ENCODE data around the gene CHST15.

Gene CHST15

GRCh38 chr10:124009231-124010015, 84.0 kb downstream of the CHST15 start:
- DNase-seq (ENCODE audit: extremely low read depth, insufficient read length) = no peak
- TF ChIP-seq CTCF (IDR thresholded peaks at IDR 0.05; ENCODE audit: insufficient read depth, low read length, poor library complexity, severe bottlenecking) = no peak
- Histone ChIP-seq H3K36me3 (ENCODE audit: control insufficient read depth, insufficient read depth, low read length) (no peaks in the 10 kb centered on the region), H3K4me3 (replicated peaks; ENCODE audit: low read depth, low read length) (no peak overlapping the region), H3K27me3 (replicated peaks; ENCODE audit: control insufficient read depth, insufficient read depth, low read length) (peaks cover 3% of the 10 kb centered on the region)

- no peaks in the 10 kb centered on the region for H3K36me3 ChIP-seq (ENCODE audit: control insufficient read depth, insufficient read depth, low read length)
These were observed 84.7 kb downstream of the CHST15 start for GRCh38 chr10:124008681-124009080.

GRCh38 chr10:124008187-124008586, 85.2 kb downstream of the CHST15 start:
- H3K4me3 ChIP-seq (replicated peaks; ENCODE audit: low read depth, low read length) = no peak overlapping the region
- no peak for TF ChIP-seq CTCF (IDR thresholded peaks at IDR 0.05; ENCODE audit: insufficient read depth, low read length, poor library complexity, severe bottlenecking)
- H3K36me3 ChIP-seq (ENCODE audit: control insufficient read depth, insufficient read depth, low read length) = no peaks in the 10 kb centered on the region
- H3K27me3 ChIP-seq (replicated peaks; ENCODE audit: control insufficient read depth, insufficient read depth, low read length) = peaks cover 3% of the 10 kb centered on the region
- DNase-seq (ENCODE audit: extremely low read depth, insufficient read length) = no peak

More at GRCh38 chr10:124008681-124009080, 84.7 kb downstream of the CHST15 start:
- Histone ChIP-seq H3K4me3 (replicated peaks; ENCODE audit: low read depth, low read length) (no peak overlapping the region), H3K27me3 (replicated peaks; ENCODE audit: control insufficient read depth, insufficient read depth, low read length) (peaks cover 3% of the 10 kb centered on the region)
- no peak for DNase-seq (ENCODE audit: extremely low read depth, insufficient read length)
- TF ChIP-seq CTCF (IDR thresholded peaks at IDR 0.05; ENCODE audit: insufficient read depth, low read length, poor library complexity, severe bottlenecking) = no peak

GRCh38 chr10:124007773-124008145, 85.6 kb downstream of the CHST15 start:
- H3K36me3 ChIP-seq (ENCODE audit: control insufficient read depth, insufficient read depth, low read length) = no peaks in the 10 kb centered on the region
- TF ChIP-seq CTCF (IDR thresholded peaks at IDR 0.05; ENCODE audit: insufficient read depth, low read length, poor library complexity, severe bottlenecking) = no peak
- H3K4me3 ChIP-seq (replicated peaks; ENCODE audit: low read depth, low read length) = no peak overlapping the region

GRCh38 chr10:124007102-124007772, 86.2 kb downstream of the CHST15 start:
- DNase-seq (ENCODE audit: extremely low read depth, insufficient read length) = no peak
- Histone ChIP-seq H3K4me3 (replicated peaks; ENCODE audit: low read depth, low read length) (no peak overlapping the region), H3K36me3 (ENCODE audit: control insufficient read depth, insufficient read depth, low read length) (no peaks in the 10 kb centered on the region), H3K27me3 (replicated peaks; ENCODE audit: control insufficient read depth, insufficient read depth, low read length) (peaks cover 3% of the 10 kb centered on the region)
- TF ChIP-seq CTCF (IDR thresholded peaks at IDR 0.05; ENCODE audit: insufficient read depth, low read length, poor library complexity, severe bottlenecking) = no peak

More at GRCh38 chr10:124007773-124008145, 85.6 kb downstream of the CHST15 start:
- peaks cover 3% of the 10 kb centered on the region for H3K27me3 ChIP-seq (replicated peaks; ENCODE audit: control insufficient read depth, insufficient read depth, low read length)
- no peak for DNase-seq (ENCODE audit: extremely low read depth, insufficient read length)
